Measurements from ENCODE around the gene TADA1.
"Not testable (repeated sequence)": the region's sequence is repeated elsewhere in the genome, so short reads cannot be mapped to it uniquely, and the experiment has no call there.

Gene TADA1

GRCh38 chr1:166895766-166896165, 19.7 kb upstream of the TADA1 start:
- no peak overlapping the region for H3K4me3 ChIP-seq (ENCODE audit: low read depth, low read length)

GRCh38 chr1:166889776-166890175, 13.7 kb upstream of the TADA1 start:
- H3K4me3 ChIP-seq (ENCODE audit: low read depth, low read length), result no peak overlapping the region

GRCh38 chr1:166888373-166889111, 12.5 kb upstream of the TADA1 start:
- no peak overlapping the region for H3K4me3 ChIP-seq (ENCODE audit: low read depth, low read length)

- H3K4me3 ChIP-seq (ENCODE audit: low read depth, low read length), result no peak overlapping the region
These were observed 8.9 kb upstream of the TADA1 start for GRCh38 chr1:166884971-166885370.

- no peak overlapping the region for H3K4me3 ChIP-seq (ENCODE audit: low read depth, low read length)
These were observed 8.1 kb upstream of the TADA1 start for GRCh38 chr1:166884040-166884642.

- no peak overlapping the region for H3K4me3 ChIP-seq (ENCODE audit: low read depth, low read length)
These were observed 6.8 kb upstream of the TADA1 start for GRCh38 chr1:166882893-166883292.

GRCh38 chr1:166878173-166878917, 2.3 kb upstream of the TADA1 start:
- not testable (repeated sequence) for H3K4me3 ChIP-seq (ENCODE audit: low read depth, low read length)

GRCh38 chr1:166876540-166876838, 425 bp upstream of the TADA1 start:
- H3K4me3 ChIP-seq (ENCODE audit: low read depth, low read length), result peak overlapping the region; percentile 37

GRCh38 chr1:166875302-166875733, 746 bp downstream of the TADA1 start:
- H3K4me3 ChIP-seq (ENCODE audit: low read depth, low read length), result peak overlapping the region; percentile 81

GRCh38 chr1:166874464-166874863, 1.6 kb downstream of the TADA1 start:
- H3K4me3 ChIP-seq (ENCODE audit: low read depth, low read length), result no peak overlapping the region

- no peak overlapping the region for H3K4me3 ChIP-seq (ENCODE audit: low read depth, low read length)
These were observed 5.5 kb downstream of the TADA1 start for GRCh38 chr1:166870584-166870983.

- no peak overlapping the region for H3K4me3 ChIP-seq (ENCODE audit: low read depth, low read length)
These were observed 6.6 kb downstream of the TADA1 start for GRCh38 chr1:166869318-166870099.

- no peak overlapping the region for H3K4me3 ChIP-seq (ENCODE audit: low read depth, low read length)
These were observed 7.4 kb downstream of the TADA1 start for GRCh38 chr1:166868639-166869038.

GRCh38 chr1:166865926-166866325, 10.1 kb downstream of the TADA1 start:
- H3K4me3 ChIP-seq (ENCODE audit: low read depth, low read length), result no peak overlapping the region

- H3K4me3 ChIP-seq (ENCODE audit: low read depth, low read length), result no peak overlapping the region
These were observed 16.5 kb downstream of the TADA1 start for GRCh38 chr1:166859597-166859996.

- no peak overlapping the region for H3K4me3 ChIP-seq (ENCODE audit: low read depth, low read length)
These were observed 17.2 kb downstream of the TADA1 start for GRCh38 chr1:166858726-166859419.

- H3K4me3 ChIP-seq (ENCODE audit: low read depth, low read length), result no peak overlapping the region
These were observed 18.1 kb downstream of the TADA1 start for GRCh38 chr1:166857995-166858394.

- H3K4me3 ChIP-seq (ENCODE audit: low read depth, low read length), result no peak overlapping the region
These were observed 20.5 kb downstream of the TADA1 start for GRCh38 chr1:166855558-166855957.

- H3K4me3 ChIP-seq (ENCODE audit: low read depth, low read length), result no peak overlapping the region
These were observed 23.1 kb downstream of the TADA1 start for GRCh38 chr1:166852918-166853317.

- no peak overlapping the region for H3K4me3 ChIP-seq (ENCODE audit: low read depth, low read length)
These were observed 26.9 kb downstream of the TADA1 start for GRCh38 chr1:166849135-166849534.

GRCh38 chr1:166848193-166848592, 27.9 kb downstream of the TADA1 start:
- H3K4me3 ChIP-seq (ENCODE audit: low read depth, low read length), result no peak overlapping the region
